Neuron (in vitro differentiated cells): ENCODE data around the gene CDC45.

ENCODE experiments used
- H2AFZ ChIP-seq: one replicate; pipeline ENCODE4 v1.6.1; 2013; ENCODE audit warnings: low read depth, mild to moderate bottlenecking, inconsistent platforms, low read length, moderate library complexity
- H3K27me3 ChIP-seq: one replicate; pipeline ENCODE4 v1.6.1; 2013; ENCODE audit warnings: low read length; ENCODE audit not compliant: insufficient read depth
- H3K36me3 ChIP-seq: one replicate; pipeline ENCODE4 v1.6.1; 2013; ENCODE audit warnings: low read length; ENCODE audit not compliant: insufficient read depth
- H3K4me1 ChIP-seq: one replicate; pipeline ENCODE4 v1.6.1; 2013; ENCODE audit warnings: low read length; ENCODE audit not compliant: insufficient read depth
- H3K4me3 ChIP-seq: 2 replicates; pipeline ENCODE4 v1.5.1; 2013; ENCODE audit warnings: mild to moderate bottlenecking, low read length, moderate library complexity
- H3K9me3 ChIP-seq: one replicate; pipeline ENCODE4 v1.6.1; 2013; ENCODE audit warnings: low read length

The CDC45 gene

GRCh38 chr22:19510919-19511341, 31.2 kb downstream of the CDC45 start:
- Histone ChIP-seq H2AFZ (no peak overlapping the region), H3K9me3 (no peaks in the 10 kb centered on the region), H3K4me1 (peaks cover 10% of the 10 kb centered on the region), H3K27me3 (no peaks in the 10 kb centered on the region), H3K36me3 (peaks cover 36% of the 10 kb centered on the region), H3K4me3 (no peak overlapping the region)

DNA sequence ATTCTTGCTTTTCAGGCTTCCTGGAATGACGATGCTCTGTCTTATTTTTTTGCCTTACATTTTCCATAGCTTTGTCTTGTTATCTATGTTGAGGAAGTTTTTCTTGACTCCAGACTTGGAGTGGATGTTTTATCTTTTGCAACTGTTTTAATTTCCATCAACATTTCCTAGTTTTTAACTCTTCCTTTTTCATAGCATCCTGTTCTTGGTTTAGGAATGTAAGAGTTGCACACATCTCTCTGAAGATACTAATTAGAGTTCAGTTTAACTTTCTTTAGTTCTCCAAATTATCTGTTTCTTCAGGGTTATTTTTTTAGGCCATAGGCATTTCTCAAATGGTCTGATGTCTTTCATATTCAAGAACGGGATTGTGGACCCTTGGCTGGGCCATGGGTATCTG, 34.1 kb downstream of the CDC45 start:
- peaks cover 10% of the 10 kb centered on the region for H3K4me1 ChIP-seq
- H2AFZ ChIP-seq: no peak overlapping the region
- no peaks in the 10 kb centered on the region for H3K9me3 ChIP-seq
- no peak overlapping the region for H3K4me3 ChIP-seq
- H3K36me3 ChIP-seq: peaks cover 24% of the 10 kb centered on the region
- H3K27me3 ChIP-seq: no peaks in the 10 kb centered on the region

GRCh38 chr22:19514831-19515565, 35.3 kb downstream of the CDC45 start:
- peaks cover 21% of the 10 kb centered on the region for H3K36me3 ChIP-seq
- H3K27me3 ChIP-seq: no peaks in the 10 kb centered on the region
- no peak overlapping the region for H2AFZ ChIP-seq
- H3K4me3 ChIP-seq: no peak overlapping the region
- H3K4me1 ChIP-seq: peaks cover 10% of the 10 kb centered on the region
- H3K9me3 ChIP-seq: no peaks in the 10 kb centered on the region

GRCh38 chr22:19515654-19516377, 36.1 kb downstream of the CDC45 start:
- H3K4me1 ChIP-seq: peaks cover 10% of the 10 kb centered on the region
- no peak overlapping the region for H3K4me3 ChIP-seq
- H3K27me3 ChIP-seq: no peaks in the 10 kb centered on the region
- H2AFZ ChIP-seq: no peak overlapping the region
- peaks cover 21% of the 10 kb centered on the region for H3K36me3 ChIP-seq
- H3K9me3 ChIP-seq: no peaks in the 10 kb centered on the region

DNA sequence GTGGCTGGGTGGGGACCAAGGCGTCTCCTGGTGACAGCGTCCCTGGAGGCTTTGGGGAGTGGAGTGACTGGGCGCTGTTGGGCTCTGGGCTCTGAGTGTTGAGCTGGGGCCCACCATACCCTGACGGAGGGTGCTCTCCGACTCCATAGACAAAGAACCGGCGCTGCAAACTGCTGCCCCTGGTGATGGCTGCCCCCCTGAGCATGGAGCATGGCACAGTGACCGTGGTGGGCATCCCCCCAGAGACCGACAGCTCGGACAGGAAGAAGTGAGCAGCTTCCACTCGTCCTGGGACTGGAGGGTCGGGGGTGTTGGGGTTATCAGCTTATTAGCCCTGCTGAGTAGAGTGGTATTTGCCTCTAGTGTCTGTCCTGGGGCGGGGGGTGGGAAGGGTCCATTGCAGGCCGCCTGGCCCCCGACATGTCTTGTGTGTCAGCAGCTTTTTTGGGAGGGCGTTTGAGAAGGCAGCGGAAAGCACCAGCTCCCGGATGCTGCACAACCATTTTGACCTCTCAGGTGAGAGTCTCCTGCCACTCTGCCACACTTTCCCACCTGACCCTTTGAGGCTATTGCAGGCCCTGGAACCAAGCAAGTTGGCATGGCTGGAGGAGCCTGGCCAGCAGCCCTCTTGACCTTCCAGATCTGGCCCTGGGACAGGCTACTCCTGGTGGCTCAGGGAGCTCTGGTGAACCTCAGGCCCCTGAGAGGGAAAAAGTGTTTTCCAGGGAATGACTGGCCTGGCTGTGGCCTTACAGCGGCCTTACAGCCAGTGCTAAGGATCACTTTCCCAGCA, 36.9 kb downstream of the CDC45 start:
- H3K27me3 ChIP-seq: no peaks in the 10 kb centered on the region
- H3K36me3 ChIP-seq: peaks cover 19% of the 10 kb centered on the region
- peaks cover 10% of the 10 kb centered on the region for H3K4me1 ChIP-seq
- no peaks in the 10 kb centered on the region for H3K9me3 ChIP-seq
- H3K4me3 ChIP-seq: no peak overlapping the region
- H2AFZ ChIP-seq: no peak overlapping the region

DNA sequence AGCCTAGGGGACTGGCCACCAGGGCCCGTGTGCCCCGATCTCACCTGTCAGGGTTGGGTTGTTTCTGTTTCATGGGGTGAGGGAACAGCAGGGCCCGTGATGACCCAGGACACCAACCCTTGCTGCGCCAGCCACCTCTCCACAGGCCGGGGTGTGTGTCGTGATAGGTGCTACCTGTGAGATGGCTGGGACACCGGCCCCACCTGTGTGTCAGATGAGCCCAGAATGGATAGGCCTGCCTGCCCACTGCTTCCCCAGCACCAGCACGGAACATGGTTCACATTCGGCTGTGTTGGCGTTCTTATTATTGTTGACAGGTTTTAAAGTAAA, 37.4 kb downstream of the CDC45 start:
- Histone ChIP-seq H3K4me3 (no peak overlapping the region), H3K4me1 (peaks cover 10% of the 10 kb centered on the region), H3K9me3 (no peaks in the 10 kb centered on the region), H3K27me3 (no peaks in the 10 kb centered on the region), H3K36me3 (peaks cover 18% of the 10 kb centered on the region), H2AFZ (no peak overlapping the region)

GRCh38 chr22:19517919-19518611, 38.3 kb downstream of the CDC45 start:
- H3K4me3 ChIP-seq: no peak overlapping the region
- H3K9me3 ChIP-seq: no peaks in the 10 kb centered on the region
- H3K4me1 ChIP-seq: peaks cover 10% of the 10 kb centered on the region
- peaks cover 6% of the 10 kb centered on the region for H3K27me3 ChIP-seq
- H3K36me3 ChIP-seq: peaks cover 13% of the 10 kb centered on the region
- H2AFZ ChIP-seq: no peak overlapping the region

DNA sequence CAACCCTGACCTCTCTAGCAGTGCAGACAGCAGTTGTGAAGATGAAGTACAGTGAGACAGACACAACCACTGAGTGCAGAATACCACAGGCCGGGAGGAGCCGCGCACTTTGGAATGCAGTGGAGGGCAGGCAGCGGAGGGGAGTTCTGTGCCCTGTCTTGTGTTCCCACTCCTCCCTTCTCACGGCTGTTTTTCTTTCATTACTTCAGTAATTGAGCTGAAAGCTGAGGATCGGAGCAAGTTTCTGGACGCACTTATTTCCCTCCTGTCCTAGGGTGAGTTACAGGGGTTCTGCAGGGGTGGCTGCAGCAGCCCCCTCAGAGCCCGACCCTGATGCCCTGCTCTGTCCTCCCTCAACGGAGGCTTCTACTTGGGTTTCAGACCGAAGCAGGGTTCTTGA, 38.9 kb downstream of the CDC45 start:
- H3K36me3 ChIP-seq: peaks cover 13% of the 10 kb centered on the region
- H2AFZ ChIP-seq: no peak overlapping the region
- no peak overlapping the region for H3K4me3 ChIP-seq
- peaks cover 10% of the 10 kb centered on the region for H3K4me1 ChIP-seq
- no peaks in the 10 kb centered on the region for H3K9me3 ChIP-seq
- H3K27me3 ChIP-seq: peaks cover 9% of the 10 kb centered on the region

GRCh38 chr22:19519041-19519926, 39.6 kb downstream of the CDC45 start:
- no peak overlapping the region for H3K4me3 ChIP-seq
- H3K27me3 ChIP-seq: peaks cover 15% of the 10 kb centered on the region
- peaks cover 10% of the 10 kb centered on the region for H3K4me1 ChIP-seq
- H3K36me3 ChIP-seq: peaks cover 13% of the 10 kb centered on the region
- H3K9me3 ChIP-seq: peaks cover 4% of the 10 kb centered on the region
- no peak overlapping the region for H2AFZ ChIP-seq

- Histone ChIP-seq H3K9me3 (peaks cover 4% of the 10 kb centered on the region), H3K4me3 (no peak overlapping the region), H2AFZ (no peak overlapping the region), H3K4me1 (peaks cover 3% of the 10 kb centered on the region), H3K27me3 (peaks cover 18% of the 10 kb centered on the region), H3K36me3 (peaks cover 13% of the 10 kb centered on the region)
Observed at GRCh38 chr22:19520007-19520406, 40.3 kb downstream of the CDC45 start.

DNA sequence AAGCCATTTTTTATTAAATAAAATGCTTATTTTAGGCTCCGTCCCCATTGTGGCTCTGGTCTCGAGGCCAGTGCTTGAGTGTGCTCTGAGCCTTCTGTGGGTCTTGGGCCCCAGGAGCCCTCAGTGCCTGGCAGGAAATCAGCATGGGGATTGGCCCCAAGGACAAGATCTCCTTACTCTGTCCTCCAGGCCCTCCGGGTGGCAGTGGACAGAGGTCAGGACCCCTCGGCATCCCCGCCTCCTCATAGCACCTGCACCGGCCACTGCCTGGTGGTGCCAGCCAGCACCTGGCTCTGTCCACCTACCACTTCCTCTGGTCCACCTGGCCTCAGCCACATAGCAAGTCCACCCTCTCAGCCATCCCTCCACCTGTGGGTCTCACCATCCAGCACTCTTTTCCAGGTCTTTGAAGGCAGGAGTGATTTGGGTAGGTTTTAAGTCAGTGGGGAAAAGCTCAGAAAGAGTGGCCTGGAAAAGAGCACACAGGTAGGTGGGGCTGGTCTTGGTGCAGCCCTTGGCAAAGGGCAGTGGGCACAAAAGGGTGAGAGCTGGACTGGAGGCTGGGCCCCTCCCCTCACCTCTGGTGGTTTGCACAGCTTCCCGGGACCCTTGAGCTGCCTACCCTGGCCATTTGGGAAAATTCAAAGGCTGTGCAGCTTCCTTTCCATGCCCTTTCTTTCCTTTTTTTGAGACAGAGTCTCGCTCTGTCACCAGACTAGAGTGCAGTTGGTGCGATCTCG, 41.0 kb downstream of the CDC45 start:
- Histone ChIP-seq H2AFZ (no peak overlapping the region), H3K27me3 (peaks cover 22% of the 10 kb centered on the region), H3K4me1 (no peaks in the 10 kb centered on the region), H3K4me3 (no peak overlapping the region), H3K9me3 (peaks cover 5% of the 10 kb centered on the region), H3K36me3 (peaks cover 10% of the 10 kb centered on the region)
